CD4-positive, alpha-beta T cell treated with Interleukin-4 for 4 hours (primary cell): ENCODE measurements around the gene FOXJ1.
"Not testable (repeated sequence)": the region's sequence is repeated elsewhere in the genome, so short reads cannot be mapped to it uniquely, and the experiment has no call there.

Experiments
- DNase-seq: peaks from one replicate; pipeline ENCODE4 v3.0.0-alpha.2; 2020

The FOXJ1 gene, protein sequence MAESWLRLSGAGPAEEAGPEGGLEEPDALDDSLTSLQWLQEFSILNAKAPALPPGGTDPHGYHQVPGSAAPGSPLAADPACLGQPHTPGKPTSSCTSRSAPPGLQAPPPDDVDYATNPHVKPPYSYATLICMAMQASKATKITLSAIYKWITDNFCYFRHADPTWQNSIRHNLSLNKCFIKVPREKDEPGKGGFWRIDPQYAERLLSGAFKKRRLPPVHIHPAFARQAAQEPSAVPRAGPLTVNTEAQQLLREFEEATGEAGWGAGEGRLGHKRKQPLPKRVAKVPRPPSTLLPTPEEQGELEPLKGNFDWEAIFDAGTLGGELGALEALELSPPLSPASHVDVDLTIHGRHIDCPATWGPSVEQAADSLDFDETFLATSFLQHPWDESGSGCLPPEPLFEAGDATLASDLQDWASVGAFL

GRCh38 chr17:76141212-76142038 is at the start of gene FOXJ1:
TSS of gene FOXJ1 (minus strand) at chr17:76141245. CDS start at chr17:76140395, 850 bp downstream.
- DNase-seq, result peak; percentile 94

- no peak for DNase-seq
Measured at GRCh38 chr17:76189741-76190140, 48.7 kb upstream of the FOXJ1 start.

DNA sequence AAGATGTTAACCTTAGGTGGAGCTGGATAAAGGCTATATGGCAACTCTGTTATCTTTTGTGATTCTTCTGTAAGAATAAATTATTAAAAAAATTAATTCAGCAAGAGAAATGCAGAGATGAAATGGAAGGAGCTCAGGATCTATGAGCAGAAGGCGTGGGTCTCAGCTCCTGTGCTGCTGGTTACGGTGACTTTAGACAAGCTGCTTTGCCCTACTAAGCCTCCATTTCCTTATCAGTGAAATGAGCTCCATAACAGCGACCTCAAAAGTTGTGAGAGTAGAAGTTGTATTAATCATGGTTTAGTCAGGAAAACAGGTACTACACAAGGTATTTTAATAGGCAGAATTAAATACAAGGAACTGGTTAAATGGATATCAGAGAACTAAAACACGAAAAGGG is 48.2 kb upstream of the FOXJ1 start:
- no peak for DNase-seq

- DNase-seq, result no peak
Measured at GRCh38 chr17:76188213-76189016, 47.4 kb upstream of the FOXJ1 start.

DNA sequence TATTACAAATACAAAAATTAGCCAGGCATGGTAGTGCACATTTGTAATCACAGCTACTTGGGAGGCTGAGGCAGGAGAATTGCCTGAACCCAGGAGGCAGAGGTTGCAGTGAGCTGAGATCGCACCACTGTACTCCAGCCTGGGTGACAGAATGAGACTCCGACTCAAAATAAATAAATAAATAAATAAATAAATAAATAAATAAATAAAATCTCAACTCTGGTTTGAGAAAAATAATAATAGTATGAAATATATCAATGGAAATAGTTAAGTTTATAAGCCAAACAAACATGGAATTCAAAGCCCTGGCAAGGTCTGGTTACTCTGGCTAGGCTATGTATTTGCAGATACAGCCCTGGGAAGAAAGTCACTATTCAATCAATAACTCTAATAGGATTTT is 45.7 kb upstream of the FOXJ1 start:
- not testable (repeated sequence) for DNase-seq

DNA sequence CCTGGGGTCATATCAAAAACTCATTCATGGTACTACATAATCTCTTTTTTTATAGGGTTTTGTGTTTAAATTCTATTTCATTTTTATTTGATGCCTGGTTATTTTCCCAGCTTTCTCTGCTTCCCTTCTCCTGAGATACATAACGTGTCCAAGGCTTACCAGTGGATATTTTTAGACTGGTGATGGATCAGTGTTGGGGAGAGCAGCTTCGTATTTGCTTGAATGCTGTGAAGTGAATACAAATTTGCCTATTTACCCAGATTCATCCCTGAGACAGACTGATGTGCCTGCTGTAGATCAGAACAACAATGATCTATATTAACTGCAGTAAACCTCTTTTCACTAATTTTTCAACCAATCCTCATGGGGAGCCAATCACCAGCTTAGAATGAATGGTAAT is 43.2 kb upstream of the FOXJ1 start:
- no peak for DNase-seq

DNA sequence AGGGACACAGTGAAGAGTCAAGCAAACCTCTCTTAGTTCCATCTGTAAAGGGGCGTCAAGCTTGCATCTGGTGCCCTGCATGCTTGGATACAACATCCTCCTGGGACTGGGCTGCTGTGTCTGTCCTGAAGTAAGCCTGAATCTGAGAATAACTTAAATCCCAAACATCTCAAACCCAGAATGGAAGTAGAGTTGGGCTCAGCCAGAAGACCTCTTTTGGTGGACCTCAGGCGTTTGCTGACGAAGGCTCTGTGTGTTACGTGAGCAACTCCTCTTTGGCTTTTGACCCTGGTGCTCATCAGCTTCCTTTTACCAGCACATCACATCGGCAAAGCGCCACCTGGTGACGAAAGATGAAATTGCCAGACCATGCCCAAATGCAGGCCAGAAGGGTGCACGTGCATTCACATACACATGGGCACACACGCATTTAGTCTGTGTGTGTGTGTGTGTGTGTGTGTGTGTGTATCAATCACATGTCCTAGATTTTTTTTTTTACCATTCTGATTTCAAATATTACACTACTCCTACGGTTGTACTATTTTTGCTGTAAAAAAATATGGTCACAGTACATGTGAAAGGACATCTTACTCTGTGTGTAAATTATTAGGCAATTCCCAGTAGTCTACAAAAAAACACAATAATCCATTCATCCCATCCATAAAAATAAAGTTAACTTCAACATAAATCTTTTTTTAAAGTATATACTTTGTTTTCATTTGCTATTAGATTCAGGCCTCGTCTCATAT is 41.1 kb upstream of the FOXJ1 start:
- peak; percentile 94 for DNase-seq

DNA sequence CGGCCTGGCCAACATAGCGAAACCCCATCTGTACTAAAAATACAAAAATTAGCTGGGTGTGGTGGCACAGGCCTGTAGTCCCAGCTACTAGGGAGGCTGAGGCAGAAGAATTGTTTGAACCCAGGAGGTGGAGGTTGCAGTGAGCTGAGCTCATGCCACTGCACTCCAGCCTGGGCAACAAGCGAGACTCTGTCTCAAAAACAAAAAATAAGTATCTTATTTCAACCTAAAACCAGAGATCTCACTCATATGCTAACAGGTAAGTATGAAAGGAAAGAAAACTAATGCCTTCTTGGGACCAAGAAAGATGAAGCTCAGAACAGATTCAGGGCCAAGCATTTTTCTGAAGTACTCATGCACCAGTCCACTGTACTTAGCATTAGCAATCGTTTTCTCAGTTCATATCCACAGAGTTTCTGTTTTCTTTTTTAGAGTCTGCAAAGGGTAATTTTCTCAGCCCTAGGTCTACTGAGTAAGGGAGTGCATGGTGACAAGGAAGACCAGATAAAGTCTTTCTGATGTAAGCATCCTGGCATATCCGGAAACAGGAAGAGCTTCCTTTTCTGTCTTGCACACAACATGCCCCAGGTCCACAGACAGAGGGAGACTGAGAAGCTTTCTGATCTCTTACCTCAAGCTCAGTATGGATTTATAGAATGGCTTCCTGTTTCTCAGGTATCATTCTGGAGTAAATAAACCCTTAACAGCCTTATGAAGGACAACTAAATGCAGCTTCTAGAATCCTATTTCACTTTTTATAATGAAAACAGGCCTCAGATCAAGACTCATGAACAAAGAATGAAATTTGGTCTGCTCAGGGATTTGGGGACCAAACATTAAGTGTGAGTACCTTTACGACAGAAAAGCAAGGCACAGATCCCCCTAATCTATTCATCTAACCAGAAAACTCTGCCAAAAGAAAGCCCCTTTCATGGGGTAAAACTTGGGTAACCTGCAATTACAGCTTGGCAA is 38.7 kb upstream of the FOXJ1 start:
- DNase-seq, result peak; percentile 75

DNA sequence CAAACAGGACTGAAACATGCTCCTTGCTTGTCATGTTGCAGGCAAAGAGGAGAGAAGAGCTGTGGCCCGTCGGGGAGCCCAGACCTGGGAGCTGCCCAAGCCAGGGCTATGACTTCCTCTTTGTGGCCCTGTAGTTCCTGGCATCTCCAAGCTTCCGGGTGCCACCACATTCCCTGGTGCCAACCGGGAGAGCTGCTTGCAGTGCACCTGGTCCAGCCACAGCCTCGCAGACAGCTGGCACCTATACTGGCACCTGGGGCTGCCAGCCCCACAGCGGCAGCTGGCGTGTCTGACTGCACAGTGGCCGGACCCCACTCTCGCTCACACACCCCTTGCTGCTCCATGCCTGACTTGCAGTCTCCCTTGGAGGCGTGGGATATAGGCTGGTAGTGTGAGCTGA is 37.1 kb upstream of the FOXJ1 start:
- DNase-seq, result no peak

GRCh38 chr17:76176701-76177574 is 35.9 kb upstream of the FOXJ1 start:
- DNase-seq, result no peak

- no peak for DNase-seq
Measured at GRCh38 chr17:76174037-76174436, 33.0 kb upstream of the FOXJ1 start.

- no peak for DNase-seq
Measured at GRCh38 chr17:76173474-76173873, 32.4 kb upstream of the FOXJ1 start.

DNA sequence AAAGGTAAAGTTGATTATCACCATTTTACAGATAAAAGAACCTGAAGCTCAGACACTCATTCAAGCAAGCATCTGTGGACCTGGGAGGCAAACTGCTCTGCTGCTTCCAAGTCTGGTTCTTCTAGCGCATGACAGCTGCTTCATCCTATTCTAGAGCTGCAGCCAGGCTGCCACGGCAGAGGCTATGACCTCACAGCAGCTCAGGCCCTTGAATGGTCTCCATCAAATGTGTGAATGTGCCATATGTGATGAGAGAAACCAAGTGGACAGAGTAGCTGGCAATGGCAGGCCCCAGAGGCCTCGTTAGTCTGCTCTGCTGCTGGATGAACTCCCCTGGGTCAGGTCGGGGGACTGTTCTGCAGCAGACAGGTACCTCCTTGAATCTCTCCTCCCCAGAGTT is 30.7 kb upstream of the FOXJ1 start:
- no peak for DNase-seq

- no peak for DNase-seq
Measured at GRCh38 chr17:76170114-76170513, 29.1 kb upstream of the FOXJ1 start.

DNA sequence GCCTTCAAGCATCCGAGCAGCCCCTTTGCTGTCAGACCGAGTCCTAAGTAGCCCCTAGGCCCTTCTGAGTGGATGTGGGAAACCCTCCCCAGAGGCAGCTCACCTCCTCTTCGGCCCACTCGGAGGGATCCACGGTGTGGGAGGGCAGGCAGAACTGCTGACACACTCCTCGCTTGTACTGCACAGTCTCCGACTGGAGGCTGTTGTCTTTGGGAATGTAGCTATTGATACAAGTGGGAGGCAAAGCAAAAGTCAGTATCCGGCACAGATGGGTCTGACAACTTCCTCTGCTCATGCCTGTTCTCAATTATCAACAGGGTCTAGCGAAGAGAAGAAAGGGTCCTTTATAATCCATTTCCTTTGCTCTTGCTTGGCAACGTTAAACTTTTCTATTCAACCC is 25.9 kb upstream of the FOXJ1 start:
- no peak for DNase-seq

GRCh38 chr17:76166168-76166567 is 25.1 kb upstream of the FOXJ1 start:
- no peak for DNase-seq

GRCh38 chr17:76164331-76164730 is 23.3 kb upstream of the FOXJ1 start:
- DNase-seq, result no peak

DNA sequence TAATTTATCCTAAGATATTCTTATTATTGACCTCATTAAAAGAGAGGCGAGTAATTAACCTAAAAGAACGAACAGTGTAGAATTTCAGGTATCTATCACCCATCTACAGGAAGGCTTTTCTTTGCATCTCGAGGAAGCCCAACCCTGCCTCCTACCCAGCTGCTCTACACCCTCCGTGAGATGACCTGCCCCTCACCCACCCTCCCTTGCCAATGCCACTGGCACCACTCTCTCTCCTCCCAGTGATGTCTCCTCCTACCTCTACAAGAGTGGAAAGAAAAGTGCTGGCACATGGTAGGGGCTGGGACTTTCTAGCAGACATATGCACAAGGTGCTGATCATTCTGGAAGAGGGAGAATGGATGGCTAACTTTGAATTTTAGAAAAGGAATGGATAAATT is 22.9 kb upstream of the FOXJ1 start:
- no peak for DNase-seq

GRCh38 chr17:76161619-76162266 is 20.7 kb upstream of the FOXJ1 start:
- DNase-seq, result no peak
